ENCODE measurements around the gene RASA3.
"Not testable (repeated sequence)": the region's sequence is repeated elsewhere in the genome, so short reads cannot be mapped to it uniquely, and the experiment has no call there.

Gene RASA3

GRCh38 chr13:114161644-114162532 lies 29.5 kb upstream of the RASA3 start:
- TF ChIP-seq CTCF (IDR thresholded peaks at IDR 0.05; ENCODE audit: low read depth, low read length): no peak
- H3K4me3 ChIP-seq (ENCODE audit: low read depth, low read length): no peak overlapping the region

GRCh38 chr13:114161028-114161556 lies 28.7 kb upstream of the RASA3 start:
- no peak for TF ChIP-seq CTCF (IDR thresholded peaks at IDR 0.05; ENCODE audit: low read depth, low read length)

GRCh38 chr13:114158869-114159666 lies 26.6 kb upstream of the RASA3 start:
- not testable (repeated sequence) for H3K4me3 ChIP-seq (ENCODE audit: low read depth, low read length)

More at GRCh38 chr13:114161028-114161556, 28.7 kb upstream of the RASA3 start:
- H3K4me3 ChIP-seq (ENCODE audit: low read depth, low read length): no peak overlapping the region

GRCh38 chr13:114157869-114158495 lies 25.6 kb upstream of the RASA3 start:
- no peak overlapping the region for H3K4me3 ChIP-seq (ENCODE audit: low read depth, low read length)
- TF ChIP-seq CTCF (IDR thresholded peaks at IDR 0.05; ENCODE audit: low read depth, low read length): no peak

GRCh38 chr13:114155926-114156883 lies 23.8 kb upstream of the RASA3 start:
- no peak for TF ChIP-seq CTCF (IDR thresholded peaks at IDR 0.05; ENCODE audit: low read depth, low read length)
- H3K4me3 ChIP-seq (ENCODE audit: low read depth, low read length): no peak overlapping the region

- no peak overlapping the region for H3K4me3 ChIP-seq (ENCODE audit: low read depth, low read length)
- no peak for TF ChIP-seq CTCF (IDR thresholded peaks at IDR 0.05; ENCODE audit: low read depth, low read length)
Measured at GRCh38 chr13:114155320-114155719, 22.9 kb upstream of the RASA3 start.
